ENCODE results near the gene SH3RF1. TPM values are rescaled to one million over a fixed set of nuclear protein-coding genes. Genes with fewer than 3 reads are reported as not detected.

Gene SH3RF1
- total and polyA plus RNA-seq, 2 experiments from 2014 or later: 7.8 to 12.4 TPM

DNA sequence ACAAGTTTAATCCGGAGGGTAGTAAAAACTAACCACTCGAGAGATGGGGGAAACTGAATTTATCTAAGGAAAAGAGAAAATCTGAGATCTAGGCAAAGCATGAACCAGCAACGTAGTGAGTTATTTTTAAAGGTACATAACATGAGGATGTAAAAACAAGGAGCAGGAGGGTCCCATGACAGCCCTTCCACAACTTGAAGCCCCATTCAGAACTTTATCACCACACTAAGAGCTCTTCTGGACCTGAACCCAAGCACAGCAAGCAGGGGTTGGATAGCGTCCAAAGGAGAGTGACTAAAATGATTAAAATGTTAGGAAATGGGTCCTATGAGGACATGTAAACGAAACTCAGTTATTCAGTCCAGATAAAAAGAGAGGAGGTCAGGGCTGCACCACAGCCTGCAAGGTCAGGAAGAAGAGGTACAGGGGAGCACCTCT is 16.2 kb downstream of the SH3RF1 start:
- H3K4me3 Mint-ChIP-seq: no peak overlapping the region
- no peaks in the 10 kb centered on the region for H3K9me2 ChIP-seq (ENCODE audit: insufficient read depth)
- H3K4me1 Mint-ChIP-seq: peaks cover 71% of the 10 kb centered on the region
- H3K36me3 Mint-ChIP-seq (ENCODE audit: low read depth): 0 out of 3 replicates have a peak, but pooled peaks cover under 1% of the 10 kb centered on the region
- DNase-seq (ENCODE audit: low spot score) (no peak), ATAC-seq (no peak)
- H3K27ac Mint-ChIP-seq: peak overlapping the region; percentile 49
- no peaks in the 10 kb centered on the region for H3K27me3 ChIP-seq (ENCODE audit: insufficient read depth)
- H4K20me1 ChIP-seq (replicated peaks; ENCODE audit: insufficient read depth): no peaks in the 10 kb centered on the region
- no peak overlapping the region for H3K4me3 ChIP-seq
- H3K36me3 ChIP-seq (ENCODE audit: insufficient read depth): no peaks in the 10 kb centered on the region
- no peak overlapping the region for H3K27ac ChIP-seq (ENCODE audit: low read depth)
- peaks cover 72% of the 10 kb centered on the region for H3K4me1 ChIP-seq (ENCODE audit: insufficient read depth)
- H3F3A ChIP-seq (replicated peaks; ENCODE audit: low read depth): no peaks in the 10 kb centered on the region
- H2AFZ ChIP-seq: no peak overlapping the region
- peaks cover 94% of the 10 kb centered on the region for H3K79me2 ChIP-seq (replicated peaks; ENCODE audit: insufficient read depth)
- no peaks in the 10 kb centered on the region for H3K9me3 Mint-ChIP-seq
- H3K4me2 ChIP-seq: no peak overlapping the region
- TF ChIP-seq STAT1 (IDR thresholded peaks at IDR 0.05; ENCODE audit: unreplicated experiment): no peak
- H3K27me3 Mint-ChIP-seq (ENCODE audit: insufficient read depth, low read depth, poor library complexity): no peaks in the 10 kb centered on the region

DNA sequence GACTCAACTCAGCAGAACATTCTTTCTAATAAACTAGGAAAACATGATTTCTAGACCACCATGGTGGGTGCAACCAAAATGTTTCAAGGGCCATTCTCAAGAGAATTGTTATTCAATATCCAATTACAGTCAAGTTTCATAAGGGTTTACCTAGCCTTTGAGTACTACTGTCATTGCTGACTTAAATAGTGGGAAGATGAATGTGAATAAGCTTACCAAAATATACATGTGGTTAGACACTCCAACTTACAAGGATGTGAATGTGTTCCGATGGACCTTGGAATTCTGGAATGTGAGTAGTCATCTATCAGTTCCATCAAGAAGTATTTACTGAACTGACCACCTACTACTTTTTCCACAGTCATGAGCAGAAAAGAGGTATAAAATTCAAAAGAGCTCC is 16.9 kb downstream of the SH3RF1 start:
- Histone ChIP-seq H3K4me3 (no peak overlapping the region), H4K20me1 (replicated peaks; ENCODE audit: insufficient read depth) (no peaks in the 10 kb centered on the region), H3K4me2 (no peak overlapping the region), H3K36me3 (ENCODE audit: insufficient read depth) (no peaks in the 10 kb centered on the region), H3K79me2 (replicated peaks; ENCODE audit: insufficient read depth) (peaks cover 94% of the 10 kb centered on the region), H3K9me2 (ENCODE audit: insufficient read depth) (no peaks in the 10 kb centered on the region), H3K27me3 (ENCODE audit: insufficient read depth) (no peaks in the 10 kb centered on the region), H2AFZ (no peak overlapping the region), H3K27ac (ENCODE audit: low read depth) (no peak overlapping the region), H3F3A (replicated peaks; ENCODE audit: low read depth) (no peaks in the 10 kb centered on the region), H3K4me1 (ENCODE audit: insufficient read depth) (peaks cover 68% of the 10 kb centered on the region)
- Mint-ChIP-seq H3K27me3 (ENCODE audit: insufficient read depth, low read depth, poor library complexity) (no peaks in the 10 kb centered on the region), H3K27ac (no peak overlapping the region), H3K4me1 (peaks cover 70% of the 10 kb centered on the region), H3K36me3 (ENCODE audit: low read depth) (peaks cover 4% of the 10 kb centered on the region; the same call in 1 of the 3 replicates), H3K9me3 (no peaks in the 10 kb centered on the region), H3K4me3 (no peak overlapping the region)
- DNase-seq (ENCODE audit: low spot score): no peak
- no peak for TF ChIP-seq ZNF331 (CRISPR knock-in tag; IDR thresholded peaks at IDR 0.05; ENCODE audit: low read depth)
- no peak for TF ChIP-seq POLR2AphosphoS5 (IDR thresholded peaks at IDR 0.05; ENCODE audit: low read depth)
- TF ChIP-seq JUNB (IDR thresholded peaks at IDR 0.05; ENCODE audit: unreplicated experiment): no peak
- TF ChIP-seq ZNF114 (CRISPR knock-in tag; IDR thresholded peaks at IDR 0.05): no peak
- no peak for ATAC-seq

DNA sequence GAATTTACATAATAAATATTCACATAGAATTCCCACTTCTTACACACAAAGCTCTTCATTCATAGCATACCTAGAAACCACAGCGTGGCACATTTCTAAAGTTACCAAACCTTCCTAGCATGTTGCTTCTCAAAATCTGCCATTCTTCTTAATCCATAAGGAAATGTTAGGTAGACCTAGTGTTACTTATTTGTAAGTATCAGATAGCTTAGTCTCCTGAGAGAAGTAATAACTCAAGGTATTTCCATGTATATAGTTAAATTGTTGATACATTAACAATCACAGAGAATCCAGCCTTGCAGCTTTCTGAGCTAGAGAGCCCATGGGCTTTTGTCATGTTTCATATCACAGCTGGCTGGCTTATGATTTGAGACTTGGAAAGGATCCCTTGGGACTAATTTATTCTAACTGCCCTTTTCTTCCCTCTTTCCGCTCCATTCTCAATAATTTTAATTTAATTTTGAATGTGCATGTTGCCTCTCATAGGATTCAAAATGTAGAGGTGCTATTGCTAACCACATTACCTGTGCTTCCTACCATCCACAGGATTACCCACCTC is 17.6 kb downstream of the SH3RF1 start:
- Mint-ChIP-seq H3K36me3 (ENCODE audit: low read depth) (peaks cover 9% of the 10 kb centered on the region; the same call in 2 of the 3 replicates), H3K9me3 (no peaks in the 10 kb centered on the region), H3K4me1 (peaks cover 68% of the 10 kb centered on the region), H3K4me3 (no peak overlapping the region; the same call in 2 of the 3 replicates), H3K27ac (peak overlapping the region; percentile 84), H3K27me3 (ENCODE audit: insufficient read depth, low read depth, poor library complexity) (peaks cover 2% of the 10 kb centered on the region)
- no peak for ATAC-seq
- Histone ChIP-seq H3F3A (replicated peaks; ENCODE audit: low read depth) (no peaks in the 10 kb centered on the region), H3K4me1 (ENCODE audit: insufficient read depth) (peaks cover 66% of the 10 kb centered on the region), H3K36me3 (ENCODE audit: insufficient read depth) (no peaks in the 10 kb centered on the region), H2AFZ (no peak overlapping the region), H3K27me3 (ENCODE audit: insufficient read depth) (no peaks in the 10 kb centered on the region), H3K4me3 (no peak overlapping the region), H3K79me2 (replicated peaks; ENCODE audit: insufficient read depth) (peaks cover 94% of the 10 kb centered on the region), H3K4me2 (0 out of 2 replicates have a peak overlapping the region, but pooled peaks have one; percentile 46), H3K27ac (ENCODE audit: low read depth) (no peak overlapping the region; the same call in 1 of the 2 replicates), H3K9me2 (ENCODE audit: insufficient read depth) (no peaks in the 10 kb centered on the region), H4K20me1 (replicated peaks; ENCODE audit: insufficient read depth) (no peaks in the 10 kb centered on the region)
- no peak for DNase-seq (ENCODE audit: low spot score)
- TF ChIP-seq, protein P1, sequence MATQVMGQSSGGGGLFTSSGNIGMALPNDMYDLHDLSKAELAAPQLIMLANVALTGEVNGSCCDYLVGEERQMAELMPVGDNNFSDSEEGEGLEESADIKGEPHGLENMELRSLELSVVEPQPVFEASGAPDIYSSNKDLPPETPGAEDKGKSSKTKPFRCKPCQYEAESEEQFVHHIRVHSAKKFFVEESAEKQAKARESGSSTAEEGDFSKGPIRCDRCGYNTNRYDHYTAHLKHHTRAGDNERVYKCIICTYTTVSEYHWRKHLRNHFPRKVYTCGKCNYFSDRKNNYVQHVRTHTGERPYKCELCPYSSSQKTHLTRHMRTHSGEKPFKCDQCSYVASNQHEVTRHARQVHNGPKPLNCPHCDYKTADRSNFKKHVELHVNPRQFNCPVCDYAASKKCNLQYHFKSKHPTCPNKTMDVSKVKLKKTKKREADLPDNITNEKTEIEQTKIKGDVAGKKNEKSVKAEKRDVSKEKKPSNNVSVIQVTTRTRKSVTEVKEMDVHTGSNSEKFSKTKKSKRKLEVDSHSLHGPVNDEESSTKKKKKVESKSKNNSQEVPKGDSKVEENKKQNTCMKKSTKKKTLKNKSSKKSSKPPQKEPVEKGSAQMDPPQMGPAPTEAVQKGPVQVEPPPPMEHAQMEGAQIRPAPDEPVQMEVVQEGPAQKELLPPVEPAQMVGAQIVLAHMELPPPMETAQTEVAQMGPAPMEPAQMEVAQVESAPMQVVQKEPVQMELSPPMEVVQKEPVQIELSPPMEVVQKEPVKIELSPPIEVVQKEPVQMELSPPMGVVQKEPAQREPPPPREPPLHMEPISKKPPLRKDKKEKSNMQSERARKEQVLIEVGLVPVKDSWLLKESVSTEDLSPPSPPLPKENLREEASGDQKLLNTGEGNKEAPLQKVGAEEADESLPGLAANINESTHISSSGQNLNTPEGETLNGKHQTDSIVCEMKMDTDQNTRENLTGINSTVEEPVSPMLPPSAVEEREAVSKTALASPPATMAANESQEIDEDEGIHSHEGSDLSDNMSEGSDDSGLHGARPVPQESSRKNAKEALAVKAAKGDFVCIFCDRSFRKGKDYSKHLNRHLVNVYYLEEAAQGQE (IDR thresholded peaks at IDR 0.05; ENCODE audit: unreplicated experiment): no peak
- TF ChIP-seq JUNB (IDR thresholded peaks at IDR 0.05; ENCODE audit: unreplicated experiment) (no peak), POLR2AphosphoS5 (IDR thresholded peaks at IDR 0.05; ENCODE audit: low read depth) (no peak)
- TF ChIP-seq, protein P2, sequence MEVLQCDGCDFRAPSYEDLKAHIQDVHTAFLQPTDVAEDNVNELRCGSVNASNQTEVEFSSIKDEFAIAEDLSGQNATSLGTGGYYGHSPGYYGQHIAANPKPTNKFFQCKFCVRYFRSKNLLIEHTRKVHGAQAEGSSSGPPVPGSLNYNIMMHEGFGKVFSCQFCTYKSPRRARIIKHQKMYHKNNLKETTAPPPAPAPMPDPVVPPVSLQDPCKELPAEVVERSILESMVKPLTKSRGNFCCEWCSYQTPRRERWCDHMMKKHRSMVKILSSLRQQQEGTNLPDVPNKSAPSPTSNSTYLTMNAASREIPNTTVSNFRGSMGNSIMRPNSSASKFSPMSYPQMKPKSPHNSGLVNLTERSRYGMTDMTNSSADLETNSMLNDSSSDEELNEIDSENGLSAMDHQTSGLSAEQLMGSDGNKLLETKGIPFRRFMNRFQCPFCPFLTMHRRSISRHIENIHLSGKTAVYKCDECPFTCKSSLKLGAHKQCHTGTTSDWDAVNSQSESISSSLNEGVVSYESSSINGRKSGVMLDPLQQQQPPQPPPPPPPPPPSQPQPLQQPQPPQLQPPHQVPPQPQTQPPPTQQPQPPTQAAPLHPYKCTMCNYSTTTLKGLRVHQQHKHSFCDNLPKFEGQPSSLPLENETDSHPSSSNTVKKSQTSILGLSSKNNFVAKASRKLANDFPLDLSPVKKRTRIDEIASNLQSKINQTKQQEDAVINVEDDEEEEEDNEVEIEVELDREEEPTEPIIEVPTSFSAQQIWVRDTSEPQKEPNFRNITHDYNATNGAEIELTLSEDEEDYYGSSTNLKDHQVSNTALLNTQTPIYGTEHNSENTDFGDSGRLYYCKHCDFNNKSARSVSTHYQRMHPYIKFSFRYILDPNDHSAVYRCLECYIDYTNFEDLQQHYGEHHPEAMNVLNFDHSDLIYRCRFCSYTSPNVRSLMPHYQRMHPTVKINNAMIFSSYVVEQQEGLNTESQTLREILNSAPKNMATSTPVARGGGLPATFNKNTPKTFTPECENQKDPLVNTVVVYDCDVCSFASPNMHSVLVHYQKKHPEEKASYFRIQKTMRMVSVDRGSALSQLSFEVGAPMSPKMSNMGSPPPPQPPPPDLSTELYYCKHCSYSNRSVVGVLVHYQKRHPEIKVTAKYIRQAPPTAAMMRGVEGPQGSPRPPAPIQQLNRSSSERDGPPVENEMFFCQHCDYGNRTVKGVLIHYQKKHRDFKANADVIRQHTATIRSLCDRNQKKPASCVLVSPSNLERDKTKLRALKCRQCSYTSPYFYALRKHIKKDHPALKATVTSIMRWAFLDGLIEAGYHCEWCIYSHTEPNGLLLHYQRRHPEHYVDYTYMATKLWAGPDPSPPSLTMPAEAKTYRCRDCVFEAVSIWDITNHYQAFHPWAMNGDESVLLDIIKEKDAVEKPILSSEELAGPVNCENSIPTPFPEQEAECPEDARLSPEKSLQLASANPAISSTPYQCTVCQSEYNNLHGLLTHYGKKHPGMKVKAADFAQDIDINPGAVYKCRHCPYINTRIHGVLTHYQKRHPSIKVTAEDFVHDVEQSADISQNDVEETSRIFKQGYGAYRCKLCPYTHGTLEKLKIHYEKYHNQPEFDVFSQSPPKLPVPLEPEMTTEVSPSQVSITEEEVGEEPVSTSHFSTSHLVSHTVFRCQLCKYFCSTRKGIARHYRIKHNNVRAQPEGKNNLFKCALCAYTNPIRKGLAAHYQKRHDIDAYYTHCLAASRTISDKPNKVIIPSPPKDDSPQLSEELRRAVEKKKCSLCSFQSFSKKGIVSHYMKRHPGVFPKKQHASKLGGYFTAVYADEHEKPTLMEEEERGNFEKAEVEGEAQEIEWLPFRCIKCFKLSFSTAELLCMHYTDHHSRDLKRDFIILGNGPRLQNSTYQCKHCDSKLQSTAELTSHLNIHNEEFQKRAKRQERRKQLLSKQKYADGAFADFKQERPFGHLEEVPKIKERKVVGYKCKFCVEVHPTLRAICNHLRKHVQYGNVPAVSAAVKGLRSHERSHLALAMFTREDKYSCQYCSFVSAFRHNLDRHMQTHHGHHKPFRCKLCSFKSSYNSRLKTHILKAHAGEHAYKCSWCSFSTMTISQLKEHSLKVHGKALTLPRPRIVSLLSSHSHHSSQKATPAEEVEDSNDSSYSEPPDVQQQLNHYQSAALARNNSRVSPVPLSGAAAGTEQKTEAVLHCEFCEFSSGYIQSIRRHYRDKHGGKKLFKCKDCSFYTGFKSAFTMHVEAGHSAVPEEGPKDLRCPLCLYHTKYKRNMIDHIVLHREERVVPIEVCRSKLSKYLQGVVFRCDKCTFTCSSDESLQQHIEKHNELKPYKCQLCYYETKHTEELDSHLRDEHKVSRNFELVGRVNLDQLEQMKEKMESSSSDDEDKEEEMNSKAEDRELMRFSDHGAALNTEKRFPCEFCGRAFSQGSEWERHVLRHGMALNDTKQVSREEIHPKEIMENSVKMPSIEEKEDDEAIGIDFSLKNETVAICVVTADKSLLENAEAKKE (CRISPR knock-in tag; IDR thresholded peaks at IDR 0.05): no peak

All from GM23338 (cell line).